K562 (cell line): Measurements from ENCODE around the gene GLIPR1L1. TPM values are rescaled to one million over a fixed set of nuclear protein-coding genes. Genes with fewer than 3 reads are reported as not detected.

Experiments used
- ATAC-seq: fragments of 200-7000 bp; cut with Tn5 transposase; 3 replicates; pipeline ENCODE4 v1.9.1; 2020; ENCODE audit warnings: moderate library complexity
- BruUV-seq: library from RNA; stranded (reverse); fragments of 400-500 nt; replicated peaks from 2 replicates; lab custom pipeline; 2021; lab: Mats Ljungman, UMichigan
- CTCF ChIA-PET: fragments of 300-600 bp; formaldehyde crosslinking; extraction: SDS; loops from one replicate; lab custom pipeline; 2021; ENCODE audit warnings: low intra/inter-chr PET ratio; lab: Yijun Ruan, JAX
- POLR2A ChIA-PET: fragments of 300-600, 350-650 bp; sonication (Branson Sonifier 250); formaldehyde crosslinking; extraction: SDS; loops from one replicate; lab custom pipeline; 2021; ENCODE audit warnings: antibody characterized with exemption, inconsistent platforms; lab: Yijun Ruan, JAX
- DNase-seq, 4 experiments: peaks; one replicate each; pipeline versions ENCODE4 v3.0.0 to v3.0.0-alpha.2; 2011 to 2018; ENCODE audit warnings: low spot score in 3 of 4, mixed read lengths in 3 of 4; ENCODE audit errors: extremely low read depth in 1 of 4
- FAIRE-seq: peaks from 2 replicates; lab custom pipeline; 2011; peaks lifted over from hg19 to GRCh38; lab: Jason Lieb, UNC
- H2AFZ ChIP-seq: 2 replicates; pipeline ENCODE4 v1.6.0; 2011; ENCODE audit warnings: low read depth, low read length, control low read depth, inconsistent platforms
- H3K27ac ChIP-seq: fragments of 200-600 bp; 3 replicates; pipeline ENCODE4 v1.8.0; 2011; ENCODE audit warnings: low read depth, mild to moderate bottlenecking, control low read depth, inconsistent platforms, low read length, moderate library complexity, mixed read lengths; ENCODE audit errors: extremely low read depth
- H3K27me3 ChIP-seq, 2 experiments: fragments of 300-600 bp in 1 of 2; 2 replicates in 1 of 2; 3 replicates in 1 of 2; pipeline versions ENCODE4 v1.6.0 to v1.8.0; 2011; ENCODE audit warnings: inconsistent platforms in 2 of 2, low read length in 2 of 2, mild to moderate bottlenecking in 1 of 2, mixed read lengths in 1 of 2, moderate library complexity in 1 of 2; ENCODE audit not compliant: control insufficient read depth in 2 of 2, insufficient read depth in 2 of 2
- H3K36me3 ChIP-seq: fragments of 300-600 bp; 3 replicates; pipeline ENCODE4 v1.8.0; 2011; ENCODE audit warnings: mild to moderate bottlenecking, low read length, inconsistent platforms; ENCODE audit not compliant: control insufficient read depth, insufficient read depth
- H3K4me1 ChIP-seq, 2 experiments: fragments of 200-600 bp in 1 of 2; replicated peaks in 1 of 2; 2 replicates in 1 of 2; 3 replicates in 1 of 2; pipeline versions ENCODE4 v1.5.1 to v1.8.0; 2011; ENCODE audit warnings: inconsistent platforms in 2 of 2, low read length in 2 of 2, mild to moderate bottlenecking in 1 of 2, mixed read lengths in 1 of 2, moderate library complexity in 1 of 2; ENCODE audit not compliant: control insufficient read depth in 2 of 2, insufficient read depth in 2 of 2
- H3K4me2 ChIP-seq: 2 replicates; pipeline ENCODE4 v1.6.1; 2011; ENCODE audit warnings: low read length, control low read depth, inconsistent platforms, mixed read lengths; ENCODE audit not compliant: insufficient read depth
- H3K4me3 ChIP-seq: fragments of 200-600 bp; sonication (generic), shearing (Covaris generic); 2 replicates; pipeline ENCODE4 v1.5.1; 2016; ENCODE audit warnings: control low read depth, inconsistent platforms
- H3K79me2 ChIP-seq: fragments of 200-600 bp; 3 replicates; pipeline ENCODE4 v1.8.0; 2011; ENCODE audit warnings: low read length, inconsistent platforms; ENCODE audit not compliant: control insufficient read depth, insufficient read depth
- H3K9ac ChIP-seq, 2 experiments: 2 replicates each; pipeline versions ENCODE4 v1.6.0 to v1.6.1; 2011; ENCODE audit warnings: low read depth in 2 of 2, low read length in 2 of 2, control low read depth in 1 of 2, inconsistent platforms in 1 of 2, mild to moderate bottlenecking in 1 of 2, mixed read lengths in 1 of 2; ENCODE audit not compliant: insufficient read depth in 1 of 2
- H3K9me1 ChIP-seq: one replicate; pipeline ENCODE4 v1.6.0; 2011; ENCODE audit warnings: inconsistent platforms, mild to moderate bottlenecking, low read length, moderate library complexity; ENCODE audit not compliant: control insufficient read depth, insufficient read depth
- H3K9me3 ChIP-seq: replicated peaks from 2 replicates; pipeline ENCODE4 v1.5.1; 2011; ENCODE audit warnings: low read depth, low read length, inconsistent platforms; ENCODE audit not compliant: control insufficient read depth, insufficient read depth
- H4K20me1 ChIP-seq: replicated peaks from 2 replicates; pipeline ENCODE4 v1.6.1; 2011; ENCODE audit warnings: low read length, inconsistent platforms, mixed read lengths; ENCODE audit not compliant: control insufficient read depth, insufficient read depth
- EP400 ChIP-seq: fragments of 450-650 bp; IDR thresholded peaks from 2 replicates; pipeline ENCODE4 v1.6.1; 2017; ENCODE audit warnings: antibody characterized with exemption, mild to moderate bottlenecking, moderate library complexity
- GABPB2 ChIP-seq: fragments of 250-450 bp; sonication (Bioruptor Pico); conservative IDR thresholded peaks from 2 replicates; pipeline ENCODE4 v1.5.1; 2021; ENCODE audit warnings: mild to moderate bottlenecking
- GTF2E2 ChIP-seq: fragments of 200-800 bp; sonication (Bioruptor generic); IDR thresholded peaks from 2 replicates; pipeline ENCODE4 v1.6.1; 2016; ENCODE audit warnings: missing genetic modification characterization, missing compliant biosample characterization
- KDM1A ChIP-seq, 2 experiments: fragments of 450-650 bp; IDR thresholded peaks; 2 replicates each; pipeline ENCODE4 v1.6.1; 2016; ENCODE audit warnings: mild to moderate bottlenecking in 2 of 2
- MCM2 ChIP-seq: fragments of 450-650 bp; IDR thresholded peaks from 2 replicates; pipeline ENCODE4 v1.6.1; 2017; ENCODE audit warnings: low read depth, mild to moderate bottlenecking
- NCOA2 ChIP-seq, 2 experiments: fragments of 450-650 bp; IDR thresholded peaks; 2 replicates each; pipeline ENCODE4 v1.6.1; 2018; ENCODE audit warnings: mild to moderate bottlenecking in 2 of 2, moderate library complexity in 1 of 2; ENCODE audit not compliant: partially characterized antibody in 2 of 2
- SNRNP70 ChIP-seq: fragments of 200-400 bp; formaldehyde crosslinking; optimal IDR thresholded peaks from 2 replicates; pipeline ENCODE3; 2017; ENCODE audit warnings: low read depth, low read length
- SP1 ChIP-seq: sonication (generic); formaldehyde crosslinking; IDR thresholded peaks from 2 replicates; pipeline ENCODE4 v1.8.1; 2022; ENCODE audit warnings: mild to moderate bottlenecking, missing genetic modification reagents
- ZBTB8A ChIP-seq: fragments of 450-650 bp; IDR thresholded peaks from 2 replicates; pipeline ENCODE4 v1.6.1; 2018; ENCODE audit warnings: mild to moderate bottlenecking, moderate library complexity; ENCODE audit not compliant: partially characterized antibody
- ZNF324 ChIP-seq: fragments of 250-450 bp; sonication (Bioruptor Pico); IDR thresholded peaks from 2 replicates; pipeline ENCODE4 v1.4.0; 2020; ENCODE audit warnings: mild to moderate bottlenecking
- ZNF561 ChIP-seq: fragments of 450-650 bp; formaldehyde crosslinking; conservative IDR thresholded peaks from 2 replicates; pipeline ENCODE4 v1.4.0; 2020; ENCODE audit warnings: mild to moderate bottlenecking, moderate library complexity
- WGBS: fragments of 100-300 bp; shearing (Covaris generic); methylation state at CpG from one replicate; pipeline ENCODE4 v1.1.6; 2016; ENCODE audit warnings: low coverage, mixed read lengths; ENCODE audit not compliant: insufficient coverage; ENCODE audit errors: missing lambda C conversion rate; 5-methylcytosine and 5-hydroxymethylcytosine counted together
- in situ Hi-C: fragments of 300-500 bp; cut with MboI; formaldehyde crosslinking; loops from 4 replicates; pipeline ENCODE4 v1.15.0; 2018; ENCODE audit warnings: inconsistent platforms, mixed read lengths
- intact Hi-C: fragments of 100-400 bp; cut with micrococcal nuclease; formaldehyde crosslinking; loops from 2 replicates; pipeline ENCODE4 v1.14.2; 2022
- polyA plus RNA-seq, 8 experiments: library from polyadenylated mRNA; depleted of rRNA in 4 of 8; stranded (reverse) in 5 of 8; unstranded in 3 of 8; fragments of >200 nt; fragmentation: Nextera tagmentation in 2 of 8; fragmentation: Illumina TruSeq in 1 of 8; extraction: Ambion mirVana in 2 of 8; extraction: Trizol in 1 of 8; gene quantifications; 2 replicates each; pipeline versions ENCODE4 v1.2.1 to v1.2.3, GENCODE V29; 2011 to 2014; ENCODE audit warnings: inconsistent platforms in 1 of 8, missing spikeins in 1 of 8
- total RNA-seq, 7 experiments: library from RNA; depleted of rRNA in 6 of 7; stranded (reverse); fragments of >200 nt in 6 of 7; fragmentation: Illumina TruSeq in 2 of 7; extraction: Trizol in 2 of 7; gene quantifications; 2 replicates each; pipeline versions ENCODE4 v1.2.1 to v1.2.3, GENCODE V29; 2011 to 2021; ENCODE audit warnings: low replicate concordance in 1 of 7
- TF ChIP-seq, protein P1 (sequence below): IDR thresholded peaks from 3 replicates; pipeline ENCODE4 v1.6.1; 2011; ENCODE audit warnings: borderline replicate concordance, mild to moderate bottlenecking, moderate library complexity; ENCODE audit not compliant: insufficient read length; ENCODE audit errors: extremely low read depth
- TF ChIP-seq, protein P2 (sequence below): fragments of 250-450 bp; sonication (Bioruptor Pico); IDR thresholded peaks from 2 replicates; pipeline ENCODE4 v1.8.0; 2021; ENCODE audit warnings: moderate library complexity, mild to moderate bottlenecking, inconsistent platforms
- TF ChIP-seq, protein P3 (sequence below): fragments of 250-450 bp; sonication (Bioruptor Pico); IDR thresholded peaks from 2 replicates; pipeline ENCODE4 v1.8.0; 2022; ENCODE audit warnings: inconsistent platforms

Gene GLIPR1L1
- total and polyA plus RNA-seq, 9 of the 15 experiments (the other 6 are each of a cell fraction or from before 2014, with no cell fraction given) = not detected

- TF ChIP-seq, protein P1, sequence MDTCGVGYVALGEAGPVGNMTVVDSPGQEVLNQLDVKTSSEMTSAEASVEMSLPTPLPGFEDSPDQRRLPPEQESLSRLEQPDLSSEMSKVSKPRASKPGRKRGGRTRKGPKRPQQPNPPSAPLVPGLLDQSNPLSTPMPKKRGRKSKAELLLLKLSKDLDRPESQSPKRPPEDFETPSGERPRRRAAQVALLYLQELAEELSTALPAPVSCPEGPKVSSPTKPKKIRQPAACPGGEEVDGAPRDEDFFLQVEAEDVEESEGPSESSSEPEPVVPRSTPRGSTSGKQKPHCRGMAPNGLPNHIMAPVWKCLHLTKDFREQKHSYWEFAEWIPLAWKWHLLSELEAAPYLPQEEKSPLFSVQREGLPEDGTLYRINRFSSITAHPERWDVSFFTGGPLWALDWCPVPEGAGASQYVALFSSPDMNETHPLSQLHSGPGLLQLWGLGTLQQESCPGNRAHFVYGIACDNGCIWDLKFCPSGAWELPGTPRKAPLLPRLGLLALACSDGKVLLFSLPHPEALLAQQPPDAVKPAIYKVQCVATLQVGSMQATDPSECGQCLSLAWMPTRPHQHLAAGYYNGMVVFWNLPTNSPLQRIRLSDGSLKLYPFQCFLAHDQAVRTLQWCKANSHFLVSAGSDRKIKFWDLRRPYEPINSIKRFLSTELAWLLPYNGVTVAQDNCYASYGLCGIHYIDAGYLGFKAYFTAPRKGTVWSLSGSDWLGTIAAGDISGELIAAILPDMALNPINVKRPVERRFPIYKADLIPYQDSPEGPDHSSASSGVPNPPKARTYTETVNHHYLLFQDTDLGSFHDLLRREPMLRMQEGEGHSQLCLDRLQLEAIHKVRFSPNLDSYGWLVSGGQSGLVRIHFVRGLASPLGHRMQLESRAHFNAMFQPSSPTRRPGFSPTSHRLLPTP = no peak
- TF ChIP-seq GABPB2 (CRISPR knock-in tag) (no peak), NCOA2 (IDR thresholded peaks at IDR 0.05; ENCODE audit: partially characterized antibody in 2 of 2) (no peak), ZBTB8A (no peak), MCM2 (no peak)
Measured at GRCh38 chr12:75329918-75330826, 4.3 kb upstream of the GLIPR1L1 start, which contains the start of gene CAPS2 (continued).

- FAIRE-seq (no peak), DNase-seq (no peak), ATAC-seq (no peak)
- Histone ChIP-seq H3K4me2 (no peak overlapping the region), H2AFZ (no peak overlapping the region), H3K36me3 (no peaks in the 10 kb centered on the region), H3K9me1 (no peaks in the 10 kb centered on the region), H3K9me3 (no peaks in the 10 kb centered on the region; the same call in 1 of the 2 replicates), H3K4me1 (peaks cover 0 to 3% of the 10 kb centered on the region in 2 experiments; a peak in 1 of 5 replicates), H4K20me1 (no peaks in the 10 kb centered on the region), H3K9ac (no peak overlapping the region), H3K27ac (no peak overlapping the region), H3K27me3 (no peaks in the 10 kb centered on the region), H3K4me3 (no peak overlapping the region), H3K79me2 (no peaks in the 10 kb centered on the region)
- in situ Hi-C loops (loop anchor here (10.0 to 25.0 kb wide), 2 partner anchors 147 to 699 kb away; partner anchors contain the start of genes GLIPR1 and PHLDA1), intact Hi-C loops (no loop called here)
- CTCF ChIA-PET = no interaction called here
- BruUV-seq = no TSS peak
- WGBS = 0% methylated on average over 1 of the region's 1 CpG
- POLR2A ChIA-PET = no interaction called here
- TF ChIP-seq, protein P2, sequence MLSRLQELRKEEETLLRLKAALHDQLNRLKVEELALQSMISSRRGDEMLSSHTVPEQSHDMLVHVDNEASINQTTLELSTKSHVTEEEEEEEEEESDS (CRISPR knock-in tag) = no peak
- TF ChIP-seq SP1 (CRISPR knock-in tag) = no peak
- no peak for TF ChIP-seq KDM1A (IDR thresholded peaks at IDR 0.05)
- TF ChIP-seq, protein P3, sequence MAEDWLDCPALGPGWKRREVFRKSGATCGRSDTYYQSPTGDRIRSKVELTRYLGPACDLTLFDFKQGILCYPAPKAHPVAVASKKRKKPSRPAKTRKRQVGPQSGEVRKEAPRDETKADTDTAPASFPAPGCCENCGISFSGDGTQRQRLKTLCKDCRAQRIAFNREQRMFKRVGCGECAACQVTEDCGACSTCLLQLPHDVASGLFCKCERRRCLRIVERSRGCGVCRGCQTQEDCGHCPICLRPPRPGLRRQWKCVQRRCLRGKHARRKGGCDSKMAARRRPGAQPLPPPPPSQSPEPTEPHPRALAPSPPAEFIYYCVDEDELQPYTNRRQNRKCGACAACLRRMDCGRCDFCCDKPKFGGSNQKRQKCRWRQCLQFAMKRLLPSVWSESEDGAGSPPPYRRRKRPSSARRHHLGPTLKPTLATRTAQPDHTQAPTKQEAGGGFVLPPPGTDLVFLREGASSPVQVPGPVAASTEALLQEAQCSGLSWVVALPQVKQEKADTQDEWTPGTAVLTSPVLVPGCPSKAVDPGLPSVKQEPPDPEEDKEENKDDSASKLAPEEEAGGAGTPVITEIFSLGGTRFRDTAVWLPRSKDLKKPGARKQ = no peak
- no peak for TF ChIP-seq SNRNP70
- TF ChIP-seq EP400 = no peak
- TF ChIP-seq GTF2E2 (tag) = no peak
- no peak for TF ChIP-seq ZNF324
- no peak for TF ChIP-seq ZNF561 (CRISPR knock-in tag)
Measured at GRCh38 chr12:75337905-75338304, 3.4 kb downstream of the GLIPR1L1 start.
